Epithelial cell of proximal tubule (primary cell): Measurements from ENCODE around the gene PDE1C. TPM values are rescaled to one million over a fixed set of nuclear protein-coding genes. Genes with fewer than 3 reads are reported as not detected.

ENCODE experiments used
- DNase-seq: peaks from one replicate; pipeline ENCODE4 v3.0.0-alpha.2; 2011; ENCODE audit warnings: low read depth
- H3K4me3 ChIP-seq: 2 replicates; pipeline ENCODE4 v1.5.1; 2011; ENCODE audit warnings: low read depth, mild to moderate bottlenecking, low read length
- total RNA-seq: library from RNA; depleted of rRNA; stranded (reverse); fragments of >200 nt; gene quantifications from 2 replicates; pipeline ENCODE4 v1.2.3, GENCODE V29; 2015
- TF ChIP-seq, protein P1 (sequence below): conservative IDR thresholded peaks from 2 replicates; pipeline ENCODE4 v1.5.1; 2012; ENCODE audit warnings: low read depth, mild to moderate bottlenecking, low read length

The PDE1C gene
- total RNA-seq, 1 donor from 2014 or later = 5.9 TPM

- TF ChIP-seq, protein P1, sequence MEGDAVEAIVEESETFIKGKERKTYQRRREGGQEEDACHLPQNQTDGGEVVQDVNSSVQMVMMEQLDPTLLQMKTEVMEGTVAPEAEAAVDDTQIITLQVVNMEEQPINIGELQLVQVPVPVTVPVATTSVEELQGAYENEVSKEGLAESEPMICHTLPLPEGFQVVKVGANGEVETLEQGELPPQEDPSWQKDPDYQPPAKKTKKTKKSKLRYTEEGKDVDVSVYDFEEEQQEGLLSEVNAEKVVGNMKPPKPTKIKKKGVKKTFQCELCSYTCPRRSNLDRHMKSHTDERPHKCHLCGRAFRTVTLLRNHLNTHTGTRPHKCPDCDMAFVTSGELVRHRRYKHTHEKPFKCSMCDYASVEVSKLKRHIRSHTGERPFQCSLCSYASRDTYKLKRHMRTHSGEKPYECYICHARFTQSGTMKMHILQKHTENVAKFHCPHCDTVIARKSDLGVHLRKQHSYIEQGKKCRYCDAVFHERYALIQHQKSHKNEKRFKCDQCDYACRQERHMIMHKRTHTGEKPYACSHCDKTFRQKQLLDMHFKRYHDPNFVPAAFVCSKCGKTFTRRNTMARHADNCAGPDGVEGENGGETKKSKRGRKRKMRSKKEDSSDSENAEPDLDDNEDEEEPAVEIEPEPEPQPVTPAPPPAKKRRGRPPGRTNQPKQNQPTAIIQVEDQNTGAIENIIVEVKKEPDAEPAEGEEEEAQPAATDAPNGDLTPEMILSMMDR = no peak
- no peak for DNase-seq
- H3K4me3 ChIP-seq = no peak overlapping the region
These were observed 349.8 kb downstream of the PDE1C start for GRCh38 chr7:31720366-31720765.

GRCh38 chr7:31716355-31716754 is 353.9 kb downstream of the PDE1C start:
- no peak overlapping the region for H3K4me3 ChIP-seq
- no peak for DNase-seq
- TF ChIP-seq, protein P1 = no peak

DNA sequence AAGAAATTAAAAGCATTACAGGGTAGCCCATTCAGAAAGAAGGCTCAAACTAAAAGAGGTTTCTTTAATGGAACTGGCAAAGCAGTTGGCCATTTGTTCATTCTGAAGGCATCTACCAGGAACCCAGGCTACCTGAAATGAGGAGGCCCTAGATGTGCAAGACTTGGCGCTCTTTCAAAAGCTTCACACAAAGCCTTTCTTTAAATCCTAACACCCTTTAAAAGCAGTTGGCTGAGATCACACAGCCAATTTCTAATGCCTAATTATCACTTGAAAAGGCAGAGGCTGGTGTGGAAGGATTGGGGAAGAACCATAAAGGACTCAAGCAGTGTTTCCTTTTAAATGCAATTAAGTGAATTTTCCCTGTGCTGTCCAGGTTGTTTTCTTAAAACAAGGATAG is 360.0 kb downstream of the PDE1C start:
- no peak overlapping the region for H3K4me3 ChIP-seq
- DNase-seq = no peak
- TF ChIP-seq, protein P1 = no peak

DNA sequence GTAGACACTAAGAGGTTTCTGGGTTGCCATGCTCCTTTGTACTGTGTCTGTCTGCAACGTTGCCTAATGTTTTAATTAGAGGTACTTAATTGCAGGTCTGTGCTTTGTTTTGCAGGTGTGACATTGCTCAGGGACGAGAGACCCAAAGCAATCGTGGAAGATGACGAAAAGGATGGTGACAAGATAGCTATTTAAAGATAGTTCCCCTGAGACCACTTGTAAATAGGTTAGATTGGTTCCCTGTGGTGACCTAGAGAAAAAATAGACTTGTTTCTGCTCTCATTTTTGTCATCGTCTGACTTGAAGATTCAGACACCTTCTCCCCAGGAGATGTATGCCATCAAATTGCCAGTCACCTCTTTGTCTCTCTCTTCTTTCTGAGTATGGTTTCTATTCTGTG is 363.1 kb downstream of the PDE1C start:
- no peak for DNase-seq
- TF ChIP-seq, protein P1 = no peak
- no peak overlapping the region for H3K4me3 ChIP-seq

- DNase-seq = no peak
- TF ChIP-seq, protein P1 = no peak
- no peak overlapping the region for H3K4me3 ChIP-seq
These were observed 364.8 kb downstream of the PDE1C start for GRCh38 chr7:31705377-31705776.

GRCh38 chr7:31702354-31702753 is 367.9 kb downstream of the PDE1C start:
- no peak overlapping the region for H3K4me3 ChIP-seq
- TF ChIP-seq, protein P1 = no peak
- DNase-seq = no peak
